GM12865 (cell line): ENCODE results near the gene PHLDB2.

Source experiments
- DNase-seq: peaks from one replicate; pipeline ENCODE4 v3.0.0; 2010; ENCODE audit warnings: low read depth
- H3K4me3 ChIP-seq: 2 replicates; pipeline ENCODE4 v1.5.1; 2011; ENCODE audit warnings: mild to moderate bottlenecking, low read depth, low read length, control low read depth
- TF ChIP-seq, protein P1 (sequence below): IDR thresholded peaks from 2 replicates; pipeline ENCODE4 v1.5.1; 2011; ENCODE audit warnings: low read length, control low read depth, low read depth, inconsistent platforms; ENCODE audit not compliant: insufficient read depth; ENCODE audit errors: missing control alignments

The PHLDB2 gene

DNA sequence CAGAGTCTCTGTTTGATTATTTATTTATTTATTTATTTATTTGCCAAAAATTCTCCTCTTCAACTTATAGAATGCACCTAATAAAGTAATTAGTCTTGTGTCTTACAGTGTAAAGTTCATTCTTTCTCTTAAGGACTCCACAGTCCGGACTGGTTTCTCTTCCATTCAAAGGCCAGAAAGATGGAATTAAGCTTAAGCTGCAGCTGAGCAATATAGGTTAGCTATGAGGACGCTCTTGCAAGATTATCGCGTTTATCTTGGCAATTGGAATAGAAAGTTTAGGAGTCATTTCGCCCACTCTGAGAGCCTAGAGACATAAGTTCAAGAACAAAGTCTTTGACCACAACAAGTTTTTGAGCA, 154.7 kb downstream of the PHLDB2 start:
- H3K4me3 ChIP-seq: no peak overlapping the region
- TF ChIP-seq, protein P1, sequence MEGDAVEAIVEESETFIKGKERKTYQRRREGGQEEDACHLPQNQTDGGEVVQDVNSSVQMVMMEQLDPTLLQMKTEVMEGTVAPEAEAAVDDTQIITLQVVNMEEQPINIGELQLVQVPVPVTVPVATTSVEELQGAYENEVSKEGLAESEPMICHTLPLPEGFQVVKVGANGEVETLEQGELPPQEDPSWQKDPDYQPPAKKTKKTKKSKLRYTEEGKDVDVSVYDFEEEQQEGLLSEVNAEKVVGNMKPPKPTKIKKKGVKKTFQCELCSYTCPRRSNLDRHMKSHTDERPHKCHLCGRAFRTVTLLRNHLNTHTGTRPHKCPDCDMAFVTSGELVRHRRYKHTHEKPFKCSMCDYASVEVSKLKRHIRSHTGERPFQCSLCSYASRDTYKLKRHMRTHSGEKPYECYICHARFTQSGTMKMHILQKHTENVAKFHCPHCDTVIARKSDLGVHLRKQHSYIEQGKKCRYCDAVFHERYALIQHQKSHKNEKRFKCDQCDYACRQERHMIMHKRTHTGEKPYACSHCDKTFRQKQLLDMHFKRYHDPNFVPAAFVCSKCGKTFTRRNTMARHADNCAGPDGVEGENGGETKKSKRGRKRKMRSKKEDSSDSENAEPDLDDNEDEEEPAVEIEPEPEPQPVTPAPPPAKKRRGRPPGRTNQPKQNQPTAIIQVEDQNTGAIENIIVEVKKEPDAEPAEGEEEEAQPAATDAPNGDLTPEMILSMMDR: no peak
- DNase-seq: no peak

DNA sequence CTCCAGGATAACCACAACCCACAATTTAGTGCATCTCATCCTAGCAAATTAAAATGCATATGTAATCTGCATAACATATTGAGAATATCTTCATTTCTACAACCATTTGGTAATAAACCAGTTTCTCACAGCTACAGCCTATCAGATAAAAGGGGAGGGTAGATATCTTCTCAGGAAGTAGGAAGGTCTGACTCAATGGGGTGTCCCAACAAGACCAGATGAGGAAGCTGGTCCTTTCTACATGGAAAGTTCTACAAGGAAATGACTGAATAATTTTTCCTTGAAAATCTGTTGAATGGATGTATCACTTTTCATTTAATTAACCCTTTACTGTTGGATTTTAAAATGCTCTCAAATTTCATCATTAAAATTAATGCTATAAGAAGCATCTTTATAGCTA, 158.0 kb downstream of the PHLDB2 start:
- TF ChIP-seq, protein P1: no peak

DNA sequence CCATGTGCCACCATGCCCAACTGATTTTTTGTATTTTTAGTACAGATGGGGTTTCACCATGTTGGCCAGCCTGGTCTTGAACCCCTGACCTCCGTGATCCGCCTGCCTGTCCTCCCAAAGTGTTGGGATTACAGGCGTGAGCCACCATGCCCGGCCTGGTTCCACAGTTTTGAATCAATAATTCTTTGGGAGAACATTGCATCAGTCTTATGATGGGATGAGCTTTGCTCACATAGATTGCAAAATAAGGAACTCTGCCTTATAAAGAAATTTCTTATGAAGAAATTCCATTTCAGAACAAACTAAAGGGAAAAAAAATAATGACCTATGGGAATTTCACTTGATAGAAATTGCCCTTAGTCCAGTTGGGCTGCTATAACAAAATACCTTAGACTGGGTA, 159.6 kb downstream of the PHLDB2 start:
- H3K4me3 ChIP-seq: no peak overlapping the region
- no peak for DNase-seq
- TF ChIP-seq, protein P1: no peak

More for the DNA sequence above, 158.0 kb downstream of the PHLDB2 start:
- no peak overlapping the region for H3K4me3 ChIP-seq
- no peak for DNase-seq

DNA sequence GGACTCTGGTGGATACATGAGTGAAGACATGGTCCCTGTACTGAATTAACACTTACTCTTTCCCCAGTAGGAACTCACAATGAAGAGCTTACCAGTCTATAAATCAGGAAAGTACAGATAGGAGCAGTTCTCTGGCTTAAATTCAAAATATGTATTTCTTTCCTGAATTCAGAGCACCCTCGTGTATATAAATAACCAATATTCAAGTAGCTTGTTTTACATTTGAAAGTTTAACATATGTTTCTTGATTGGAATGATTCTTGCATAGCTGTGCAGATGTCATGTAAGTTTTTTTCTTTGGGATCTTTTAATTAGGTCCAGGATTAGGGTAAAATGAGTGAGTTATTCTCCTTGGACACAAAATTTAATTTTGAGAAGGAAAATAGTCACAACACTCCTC, 160.7 kb downstream of the PHLDB2 start:
- TF ChIP-seq, protein P1: no peak
- no peak overlapping the region for H3K4me3 ChIP-seq
- DNase-seq: no peak

DNA sequence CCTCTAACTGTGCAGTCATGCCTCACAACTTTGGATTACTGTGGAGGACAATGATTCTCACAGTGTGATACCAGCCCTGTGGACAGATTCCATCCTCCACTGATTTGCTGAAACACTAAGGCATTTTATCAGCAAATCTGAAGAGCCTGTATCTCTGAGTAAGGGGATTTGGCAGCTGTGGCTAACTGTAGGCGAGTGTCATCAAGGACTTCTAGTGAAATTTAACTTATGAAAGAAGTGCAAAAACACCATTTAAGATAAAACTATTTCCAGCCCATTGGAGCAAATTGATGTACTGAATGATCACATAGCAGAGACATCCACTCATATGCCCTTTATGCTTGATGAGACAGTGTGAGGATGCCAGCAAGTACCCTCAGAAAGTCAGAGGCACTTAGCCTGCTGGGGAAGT, 161.6 kb downstream of the PHLDB2 start:
- H3K4me3 ChIP-seq: no peak overlapping the region
- no peak for DNase-seq
- TF ChIP-seq, protein P1: no peak
